Ectodermal cell (in vitro differentiated cells): ENCODE results near the gene SETD1A.

Experiments
- H3K27ac ChIP-seq: 2 replicates; pipeline ENCODE4 v1.7.0; 2013; ENCODE audit warnings: mild to moderate bottlenecking, low read depth, low read length; ENCODE audit not compliant: insufficient read depth, poor library complexity, severe bottlenecking
- H3K27me3 ChIP-seq: 2 replicates; pipeline ENCODE4 v1.7.0; 2013; ENCODE audit warnings: mild to moderate bottlenecking, low read length; ENCODE audit not compliant: insufficient read depth, control insufficient read depth, poor library complexity, severe bottlenecking
- H3K36me3 ChIP-seq: one replicate; pipeline ENCODE4 v1.7.0; 2013; ENCODE audit warnings: low read length; ENCODE audit not compliant: control insufficient read depth, insufficient read depth
- H3K4me1 ChIP-seq: one replicate; pipeline ENCODE4 v1.7.0; 2013; ENCODE audit warnings: low read length; ENCODE audit not compliant: control insufficient read depth, insufficient read depth
- H3K4me3 ChIP-seq: 2 replicates; pipeline ENCODE4 v1.7.0; 2013; ENCODE audit warnings: low read depth, low read length, control low read depth; ENCODE audit not compliant: insufficient read depth
- H3K9me3 ChIP-seq: 2 replicates; pipeline ENCODE4 v1.7.0; 2013; ENCODE audit warnings: mild to moderate bottlenecking, low read length, moderate library complexity; ENCODE audit not compliant: control insufficient read depth
- WGBS, 2 experiments: methylation state at CpG; one replicate each; pipeline ENCODE4 v1.1.7; 2013; ENCODE audit warnings: missing lambda C conversion rate in 2 of 2; 5-methylcytosine and 5-hydroxymethylcytosine counted together

SETD1A gene

DNA sequence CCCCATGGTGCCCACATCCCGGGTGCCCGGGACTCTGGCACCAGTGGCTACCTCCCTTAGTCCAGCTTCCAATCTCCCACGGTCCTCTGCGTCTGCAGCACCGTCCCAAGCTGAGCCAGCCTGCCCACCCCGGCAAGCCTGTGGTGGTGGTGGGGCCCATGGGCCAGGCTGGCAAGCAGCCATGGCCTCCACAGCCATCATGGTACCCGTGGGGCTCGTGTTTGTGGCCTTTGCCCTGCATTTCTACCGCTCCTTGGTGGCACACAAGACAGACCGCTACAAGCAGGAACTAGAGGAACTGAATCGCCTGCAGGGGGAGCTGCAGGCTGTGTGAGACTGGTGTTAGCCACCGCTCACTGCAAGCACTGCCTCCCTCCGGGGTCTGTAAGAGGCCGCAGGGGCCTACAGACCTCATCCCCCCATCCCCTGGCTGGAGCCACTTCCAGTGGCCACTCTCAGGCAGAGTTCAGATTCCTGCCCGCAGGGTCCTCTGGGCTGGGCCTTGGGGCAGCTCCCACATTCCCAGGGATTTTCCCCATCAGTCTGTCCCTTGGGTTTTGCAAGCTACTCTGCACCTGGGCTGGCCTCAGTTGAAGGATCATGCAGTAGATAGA is 3.9 kb upstream of the SETD1A start:
- Histone ChIP-seq H3K27me3 (no peaks in the 10 kb centered on the region), H3K4me1 (peaks cover 15% of the 10 kb centered on the region), H3K27ac (peak overlapping the region; percentile 63), H3K9me3 (no peaks in the 10 kb centered on the region), H3K4me3 (no peak overlapping the region), H3K36me3 (no peaks in the 10 kb centered on the region)
- 38 to 39% methylated on average over 15 of the region's 15 CpGs for WGBS, 2 experiments

DNA sequence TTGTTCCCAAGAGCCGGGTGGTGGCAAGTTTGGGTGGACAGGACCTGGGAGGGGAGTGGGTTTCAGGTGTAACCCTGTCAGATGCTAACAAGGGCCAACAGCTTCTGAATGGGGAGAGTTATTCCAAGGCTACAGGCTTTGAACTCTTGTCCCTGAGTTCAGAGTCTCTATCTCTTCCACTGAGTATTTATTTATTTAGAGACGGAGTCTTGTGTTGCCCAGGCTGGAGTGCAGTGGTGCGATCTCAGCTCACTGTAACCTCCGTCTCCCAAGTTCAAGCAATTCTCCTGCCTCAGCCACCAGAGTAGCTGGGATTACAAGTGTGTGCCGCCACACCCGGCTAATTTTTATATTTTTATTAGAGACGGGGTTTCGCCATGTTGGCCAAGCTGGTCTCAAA is 2.6 kb upstream of the SETD1A start:
- Histone ChIP-seq H3K9me3 (no peaks in the 10 kb centered on the region), H3K4me3 (no peak overlapping the region), H3K4me1 (peaks cover 19% of the 10 kb centered on the region), H3K36me3 (peaks cover 6% of the 10 kb centered on the region), H3K27ac (no peak overlapping the region), H3K27me3 (no peaks in the 10 kb centered on the region)
- WGBS, 2 experiments: 94 to 96% methylated on average over 8 of the region's 8 CpGs

DNA sequence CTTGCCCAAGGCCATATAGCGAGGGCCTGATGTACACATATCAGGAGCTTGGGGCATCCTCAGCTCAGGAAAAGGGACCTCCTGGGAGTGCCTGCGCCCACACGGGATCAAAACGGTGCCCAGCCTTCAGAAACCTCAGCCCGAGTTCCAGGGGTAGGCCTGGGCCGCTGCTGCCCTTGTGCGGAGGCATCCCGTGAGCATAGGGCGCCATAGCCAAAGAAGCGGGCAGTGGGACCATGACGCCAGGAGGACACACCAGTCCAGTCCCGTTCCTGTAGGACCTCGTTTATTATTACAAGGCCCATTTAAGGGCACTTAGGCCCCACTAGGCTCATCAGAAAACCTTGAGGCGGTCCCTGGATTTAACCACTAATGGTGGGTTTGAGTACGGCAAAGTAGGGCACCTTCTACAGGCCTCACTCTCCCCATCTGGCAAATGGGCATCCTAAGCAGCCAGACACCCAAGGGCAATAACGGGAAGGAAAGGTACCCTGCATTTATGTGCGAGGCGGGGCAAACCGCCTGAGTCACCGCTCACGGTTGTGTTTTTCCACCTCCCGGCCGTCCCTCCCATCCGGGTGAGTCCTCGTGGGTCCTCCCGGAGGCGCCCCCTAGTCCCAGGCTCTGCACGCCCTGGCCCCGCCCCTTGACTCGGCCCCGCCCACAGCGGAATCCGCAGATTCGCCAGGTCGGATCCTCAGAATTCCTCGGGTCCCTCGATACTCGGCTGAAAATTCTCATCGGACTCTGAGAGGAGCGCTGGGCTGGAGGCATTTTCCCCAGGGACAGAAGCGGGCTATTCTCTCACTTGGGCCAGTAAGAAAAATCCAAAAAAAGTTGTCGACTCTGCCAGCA is 726 bp upstream of the SETD1A start:
- H3K27ac ChIP-seq: peak overlapping the region; percentile 91
- H3K4me1 ChIP-seq: peaks cover 13% of the 10 kb centered on the region
- H3K4me3 ChIP-seq: peak overlapping the region; percentile 66
- no peaks in the 10 kb centered on the region for H3K27me3 ChIP-seq
- 33% methylated on average over 42 of the region's 42 CpGs for WGBS, 2 experiments
- no peaks in the 10 kb centered on the region for H3K9me3 ChIP-seq
- H3K36me3 ChIP-seq: peaks cover 20% of the 10 kb centered on the region

DNA sequence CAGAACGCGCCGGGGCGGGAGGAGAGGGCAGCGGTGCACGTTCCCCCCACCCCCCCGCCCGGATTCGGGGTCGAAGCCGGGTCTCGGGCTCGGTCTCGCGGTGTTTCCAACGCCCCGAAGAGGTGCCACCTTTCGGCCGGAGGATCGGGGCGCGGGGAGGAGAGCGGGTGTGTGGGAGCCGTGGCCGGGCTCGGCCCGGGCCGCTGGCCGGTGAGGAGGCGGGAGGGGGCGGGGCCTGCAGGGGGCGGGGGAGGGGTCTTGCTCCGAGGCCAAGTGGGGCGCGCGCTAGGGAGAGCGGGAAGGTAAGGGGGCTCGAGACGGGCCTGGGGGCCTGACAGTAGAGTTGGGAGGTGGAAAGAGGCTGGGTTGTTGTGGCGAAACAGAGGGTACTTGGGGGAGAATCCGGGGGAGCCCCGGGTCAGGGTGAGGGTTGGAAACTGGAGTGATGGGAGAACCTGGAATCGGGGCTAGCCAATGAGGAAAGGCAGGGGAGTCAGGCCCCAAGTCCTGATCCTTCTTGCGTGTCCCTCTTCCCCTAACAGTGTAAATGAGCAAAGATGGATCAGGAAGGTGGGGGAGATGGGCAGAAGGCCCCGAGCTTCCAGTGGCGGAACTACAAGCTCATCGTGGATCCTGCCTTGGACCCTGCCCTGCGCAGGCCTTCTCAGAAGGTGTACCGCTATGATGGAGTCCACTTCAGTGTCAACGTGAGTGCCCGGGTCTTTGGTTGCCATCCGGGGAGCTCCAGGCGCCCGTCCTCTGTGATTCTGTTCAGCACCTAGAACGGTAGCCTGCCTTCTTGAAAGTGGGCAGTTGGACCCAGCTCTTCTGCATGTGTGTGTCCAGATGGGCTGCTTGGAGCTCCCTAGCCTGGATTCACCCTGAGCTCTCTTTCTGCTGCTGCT is 873 bp downstream of the SETD1A start:
- H3K27ac ChIP-seq: no peak overlapping the region
- no peaks in the 10 kb centered on the region for H3K27me3 ChIP-seq
- peak overlapping the region; percentile 66 for H3K4me3 ChIP-seq
- no peaks in the 10 kb centered on the region for H3K9me3 ChIP-seq
- peaks cover 13% of the 10 kb centered on the region for H3K4me1 ChIP-seq
- 18 to 21% methylated on average over 47 to 55 of the region's 55 CpGs for WGBS, 2 experiments
- peaks cover 35% of the 10 kb centered on the region for H3K36me3 ChIP-seq

DNA sequence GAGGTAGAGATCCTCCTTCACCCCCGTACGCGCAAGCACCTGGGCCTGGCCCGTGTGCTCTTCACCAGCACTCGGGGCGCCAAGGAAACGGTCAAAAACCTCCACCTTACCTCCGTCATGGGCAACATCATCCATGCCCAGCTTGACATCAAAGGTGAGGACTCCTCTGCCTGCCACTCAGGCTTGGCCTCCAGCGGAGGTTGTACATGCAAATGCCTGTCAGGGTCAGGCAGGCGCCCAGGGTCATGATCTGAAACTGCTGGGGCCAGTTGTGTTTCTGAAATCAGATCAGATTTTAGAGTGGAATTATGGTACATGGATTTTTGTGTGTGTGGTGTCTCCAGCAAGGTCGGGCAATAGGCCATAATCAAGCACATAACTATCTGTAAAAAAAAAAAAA is 3.8 kb downstream of the SETD1A start:
- H3K4me3 ChIP-seq: no peak overlapping the region
- no peak overlapping the region for H3K27ac ChIP-seq
- 95 to 97% methylated on average over 10 of the region's 11 CpGs for WGBS, 2 experiments
- peaks cover 6% of the 10 kb centered on the region for H3K4me1 ChIP-seq
- H3K36me3 ChIP-seq: peaks cover 56% of the 10 kb centered on the region
- no peaks in the 10 kb centered on the region for H3K27me3 ChIP-seq
- H3K9me3 ChIP-seq: no peaks in the 10 kb centered on the region

DNA sequence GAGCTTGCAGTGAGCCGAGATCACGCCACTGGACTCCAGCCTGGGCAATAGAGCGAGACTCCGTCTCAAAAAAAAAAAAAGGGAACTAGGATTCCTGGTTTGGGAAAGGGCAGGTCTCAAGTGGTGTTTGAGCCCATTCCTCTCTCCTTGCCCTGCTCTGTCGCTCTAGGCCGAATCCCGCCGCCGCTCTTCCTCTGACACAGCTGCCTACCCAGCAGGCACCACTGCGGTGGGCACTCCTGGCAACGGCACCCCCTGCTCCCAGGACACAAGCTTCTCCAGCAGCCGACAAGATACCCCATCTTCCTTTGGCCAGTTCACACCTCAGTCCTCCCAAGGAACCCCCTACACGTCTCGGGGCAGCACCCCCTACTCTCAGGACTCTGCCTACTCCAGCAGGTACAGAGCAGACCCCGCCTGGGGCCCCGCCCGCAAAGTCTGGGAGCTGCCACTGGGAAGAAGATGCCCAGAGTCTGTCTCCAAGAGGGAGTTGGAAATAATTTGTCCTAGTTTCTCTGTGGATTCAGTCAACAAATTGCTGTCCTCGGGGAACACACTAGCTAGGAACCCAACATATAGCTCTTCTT is 6.5 kb downstream of the SETD1A start:
- Histone ChIP-seq H3K36me3 (peaks cover 65% of the 10 kb centered on the region), H3K4me3 (no peak overlapping the region), H3K4me1 (peaks cover under 1% of the 10 kb centered on the region), H3K27me3 (no peaks in the 10 kb centered on the region), H3K9me3 (no peaks in the 10 kb centered on the region), H3K27ac (no peak overlapping the region)
- 94 to 95% methylated on average over 18 of the region's 18 CpGs for WGBS, 2 experiments

DNA sequence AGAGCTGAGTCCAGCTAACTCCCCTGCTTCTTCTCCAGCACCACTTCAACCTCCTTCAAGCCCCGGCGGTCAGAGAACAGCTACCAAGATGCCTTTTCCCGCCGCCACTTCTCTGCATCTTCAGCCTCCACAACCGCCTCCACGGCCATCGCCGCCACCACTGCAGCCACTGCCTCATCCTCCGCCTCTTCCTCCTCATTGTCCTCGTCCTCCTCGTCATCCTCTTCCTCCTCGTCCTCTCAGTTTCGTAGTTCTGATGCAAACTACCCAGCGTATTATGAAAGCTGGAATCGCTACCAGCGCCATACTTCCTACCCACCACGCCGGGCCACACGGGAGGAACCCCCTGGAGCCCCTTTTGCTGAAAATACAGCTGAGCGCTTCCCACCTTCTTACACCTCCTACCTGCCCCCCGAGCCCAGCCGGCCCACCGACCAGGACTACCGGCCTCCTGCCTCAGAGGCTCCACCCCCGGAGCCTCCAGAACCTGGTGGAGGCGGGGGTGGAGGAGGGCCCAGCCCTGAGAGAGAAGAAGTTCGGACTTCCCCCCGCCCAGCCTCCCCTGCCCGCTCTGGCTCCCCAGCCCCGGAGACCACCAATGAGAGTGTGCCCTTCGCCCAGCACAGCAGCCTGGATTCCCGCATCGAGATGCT is 7.1 kb downstream of the SETD1A start:
- no peaks in the 10 kb centered on the region for H3K9me3 ChIP-seq
- H3K27ac ChIP-seq: no peak overlapping the region
- H3K27me3 ChIP-seq: no peaks in the 10 kb centered on the region
- H3K4me3 ChIP-seq: no peak overlapping the region
- no peaks in the 10 kb centered on the region for H3K4me1 ChIP-seq
- WGBS, 2 experiments: 96 to 97% methylated on average over 33 of the region's 33 CpGs
- H3K36me3 ChIP-seq: peaks cover 66% of the 10 kb centered on the region

DNA sequence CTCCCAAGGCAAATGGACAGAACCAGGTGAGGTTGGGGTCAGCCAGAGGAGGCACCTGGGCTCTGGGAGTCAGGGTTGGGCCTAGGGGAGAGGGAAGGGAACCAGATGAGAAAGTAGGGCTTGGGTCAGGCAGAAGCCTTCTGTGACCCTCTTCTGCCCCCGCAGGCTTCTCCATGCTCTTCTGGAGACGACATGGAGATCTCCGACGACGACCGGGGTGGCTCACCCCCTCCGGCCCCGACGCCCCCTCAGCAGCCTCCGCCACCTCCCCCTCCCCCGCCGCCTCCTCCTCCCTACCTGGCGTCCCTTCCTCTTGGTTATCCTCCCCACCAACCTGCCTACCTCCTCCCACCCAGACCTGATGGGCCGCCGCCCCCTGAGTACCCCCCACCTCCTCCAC is 7.9 kb downstream of the SETD1A start:
- Histone ChIP-seq H3K4me1 (no peaks in the 10 kb centered on the region), H3K27ac (no peak overlapping the region), H3K9me3 (no peaks in the 10 kb centered on the region), H3K27me3 (no peaks in the 10 kb centered on the region), H3K4me3 (no peak overlapping the region), H3K36me3 (peaks cover 69% of the 10 kb centered on the region)
- WGBS, 2 experiments: 92 to 94% methylated on average over 15 of the region's 15 CpGs

DNA sequence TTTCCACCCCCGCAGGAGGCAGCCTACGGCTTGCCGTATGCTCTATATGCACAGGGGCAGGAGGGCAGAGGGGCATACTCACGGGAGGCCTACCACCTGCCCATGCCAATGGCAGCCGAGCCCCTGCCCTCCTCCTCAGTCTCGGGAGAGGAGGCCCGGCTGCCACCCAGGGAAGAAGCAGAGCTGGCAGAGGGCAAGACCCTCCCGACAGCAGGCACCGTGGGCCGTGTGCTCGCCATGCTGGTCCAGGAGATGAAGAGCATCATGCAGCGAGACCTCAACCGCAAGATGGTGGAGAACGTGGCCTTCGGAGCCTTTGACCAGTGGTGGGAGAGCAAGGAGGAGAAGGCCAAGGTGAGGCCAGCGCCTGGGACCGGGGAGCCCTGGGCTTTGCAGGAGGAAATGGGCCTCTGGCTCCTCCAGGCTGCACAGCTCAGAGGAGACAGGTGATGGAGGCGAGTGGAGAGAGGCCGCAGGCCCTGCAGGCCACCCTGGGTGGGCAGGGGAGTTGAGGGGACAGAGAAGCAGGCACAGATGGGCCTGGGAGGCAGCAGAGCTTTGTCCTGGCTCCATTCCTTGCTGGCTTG is 8.6 kb downstream of the SETD1A start:
- Histone ChIP-seq H3K27me3 (no peaks in the 10 kb centered on the region), H3K9me3 (no peaks in the 10 kb centered on the region), H3K4me1 (no peaks in the 10 kb centered on the region), H3K27ac (no peak overlapping the region), H3K4me3 (no peak overlapping the region), H3K36me3 (peaks cover 69% of the 10 kb centered on the region)
- WGBS, 2 experiments: 96% methylated on average over 19 of the region's 19 CpGs
